Cortex of kidney (tissue), 1 donor: ENCODE measurements around the gene MED31.
"Not testable (repeated sequence)": the region's sequence is repeated elsewhere in the genome, so short reads cannot be mapped to it uniquely, and the experiment has no call there.

Source experiments
- DNase-seq: peaks from one replicate; lab custom pipeline; 2025; lab: John Stamatoyannopoulos, UW

MED31 gene

DNA sequence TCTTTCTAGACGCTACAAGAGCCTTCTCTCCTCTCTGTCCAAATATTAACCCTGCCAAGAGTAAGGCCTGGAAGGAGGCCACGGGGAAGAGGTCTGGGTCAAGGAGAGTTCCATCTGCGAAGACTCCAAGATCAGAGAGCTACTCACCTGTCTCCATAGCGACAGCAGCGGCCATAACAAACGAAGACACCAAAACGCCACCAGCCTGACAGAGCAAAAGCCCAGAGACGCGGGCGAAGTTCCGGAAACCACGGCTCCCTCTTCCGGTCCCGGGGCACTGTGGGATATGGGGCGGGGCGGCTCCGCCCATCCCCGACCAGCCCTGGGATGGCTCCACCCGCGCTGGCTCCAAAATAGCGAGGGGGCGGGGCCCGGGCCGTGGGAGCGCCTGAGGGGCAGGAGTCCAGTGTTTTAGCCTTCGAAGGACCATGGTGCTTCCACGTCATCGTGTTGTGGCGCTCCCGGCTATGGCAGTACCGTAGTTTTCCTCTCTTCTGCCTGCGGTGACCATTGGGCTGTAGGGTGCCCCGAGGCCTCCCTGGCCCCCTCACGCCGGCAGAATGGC is at the start of gene MED31, which contains the start of gene C17orf100:
MED31 (minus strand) TSS at position 252 of the 565 bp plus-strand sequence; CDS start at position 175, 77 bp downstream.
C17orf100 (plus strand) TSS at position 409 of the 565 bp plus-strand sequence; CDS start at position 561, 152 bp downstream.
- DNase-seq, result peak; percentile 71

DNA sequence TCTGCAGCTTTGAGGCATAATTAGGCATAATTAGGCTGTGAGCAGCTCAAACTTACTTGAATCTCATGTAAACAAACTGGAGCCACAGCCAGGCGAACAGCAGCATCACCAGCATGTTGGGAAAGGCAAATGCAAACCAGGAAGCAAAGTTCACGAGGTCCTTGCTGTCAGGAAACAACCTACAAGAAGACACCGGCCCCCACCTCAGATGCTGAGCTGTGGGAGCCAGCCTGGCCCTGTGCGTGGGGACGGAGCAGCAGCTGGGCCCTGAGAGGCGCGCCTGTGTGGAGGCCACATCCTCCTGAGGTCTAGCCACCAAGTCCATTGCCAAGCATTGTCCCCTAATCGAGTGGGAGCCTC is 49.5 kb upstream of the MED31 start:
- DNase-seq, result no peak

DNA sequence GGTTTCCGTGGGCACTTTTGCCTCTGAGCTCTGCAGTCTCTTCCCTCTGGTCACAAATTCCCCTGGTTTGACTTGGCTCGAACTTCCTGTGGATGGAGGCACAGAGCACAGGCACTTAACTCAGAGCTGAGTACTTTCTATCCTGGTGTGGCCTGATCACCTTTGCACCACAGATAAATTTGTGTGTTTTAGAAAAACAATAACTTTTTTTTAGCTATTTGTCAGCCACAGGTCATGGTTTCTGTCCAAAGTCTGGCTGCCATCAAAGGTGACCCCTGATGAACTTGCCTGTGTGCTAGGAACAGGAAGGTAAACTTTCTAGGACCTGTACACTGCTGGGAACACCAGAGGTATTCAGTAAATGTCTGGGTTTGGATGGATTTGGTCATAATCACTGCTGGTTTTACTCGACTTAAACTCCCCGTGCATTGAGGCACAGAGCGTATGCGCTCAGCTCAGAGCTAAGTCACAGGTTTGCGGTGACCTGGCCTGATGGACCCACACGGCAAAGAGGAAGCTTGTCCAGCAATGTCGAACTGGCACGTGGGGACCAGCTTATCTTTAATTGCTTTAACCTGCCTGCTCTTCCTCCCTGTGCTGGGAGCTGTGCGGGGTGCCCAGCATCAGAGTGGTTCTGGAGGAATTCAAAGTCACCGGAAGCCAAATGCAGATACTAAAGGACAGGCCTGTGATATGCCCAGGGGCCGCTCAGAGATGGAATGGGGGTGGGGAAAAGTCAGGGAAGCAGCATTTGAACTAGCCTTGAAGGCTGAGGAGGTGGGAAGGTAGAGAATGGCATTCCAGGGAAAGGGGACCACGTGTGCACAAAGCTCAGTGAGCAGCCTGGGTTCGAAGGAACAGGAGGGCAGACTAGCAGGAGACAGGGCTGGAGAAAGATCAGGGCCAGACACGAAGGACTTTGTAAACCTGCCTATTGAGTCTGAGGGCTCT is 48.9 kb upstream of the MED31 start:
- DNase-seq, result no peak

DNA sequence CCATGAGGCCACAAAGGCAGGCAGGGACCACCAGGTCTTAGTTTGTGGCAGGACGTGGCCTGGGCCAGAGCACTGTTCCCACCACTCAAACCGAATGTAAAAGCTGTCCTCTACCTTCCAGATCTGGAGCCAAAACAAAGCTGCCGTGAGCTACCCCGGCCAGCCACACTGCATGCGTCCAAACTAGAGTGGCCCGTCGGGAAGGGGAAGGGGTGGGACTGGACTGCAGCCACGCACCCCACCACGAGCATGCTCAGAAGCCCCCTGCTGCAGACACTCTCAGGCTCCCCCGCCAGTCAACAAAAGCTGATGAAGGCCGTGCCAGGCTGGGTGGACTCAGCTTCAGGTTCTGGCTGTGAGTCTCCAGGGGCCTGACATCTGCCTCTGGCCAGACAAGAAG is 46.6 kb upstream of the MED31 start:
- DNase-seq, result no peak

DNA sequence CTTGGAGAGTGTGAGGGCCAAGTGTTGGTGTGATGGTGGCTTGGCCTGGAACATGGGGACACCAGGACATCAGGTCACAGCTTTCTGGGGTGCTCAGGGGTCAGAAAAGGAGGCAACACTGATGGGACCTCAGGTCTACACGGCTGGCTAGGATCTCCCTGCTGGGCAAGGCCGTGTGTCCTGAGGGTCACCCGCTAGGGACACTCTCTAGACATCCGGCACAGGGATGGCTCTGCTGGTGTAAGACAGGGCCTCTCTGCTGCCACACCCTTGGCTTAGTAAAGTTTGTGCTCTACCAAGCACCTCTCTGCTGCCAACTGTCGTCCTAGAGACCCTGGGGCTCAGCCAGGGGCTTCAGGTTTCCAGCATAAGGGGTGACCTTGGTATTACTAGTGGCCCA is 45.5 kb upstream of the MED31 start:
- DNase-seq, result no peak

DNA sequence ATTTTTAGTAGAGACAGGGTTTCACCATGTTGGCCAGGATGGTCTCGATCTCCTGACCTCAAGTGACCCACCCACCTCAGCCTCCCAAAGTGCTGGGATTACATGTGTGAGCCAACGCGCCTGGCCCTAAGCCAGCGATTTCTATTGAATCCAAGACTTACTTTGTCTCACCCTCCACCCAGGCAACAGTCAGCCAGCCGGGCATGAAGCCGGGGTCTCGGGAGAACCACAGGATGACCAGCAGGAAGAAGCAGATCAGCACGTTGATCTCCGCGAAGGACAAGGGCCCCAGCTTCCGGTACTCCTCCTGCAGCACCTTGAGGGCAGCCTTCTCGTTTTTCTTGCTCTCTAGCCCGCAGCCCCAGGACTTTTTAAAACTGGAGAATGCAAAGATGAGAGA is 44.2 kb upstream of the MED31 start:
- DNase-seq, result no peak

DNA sequence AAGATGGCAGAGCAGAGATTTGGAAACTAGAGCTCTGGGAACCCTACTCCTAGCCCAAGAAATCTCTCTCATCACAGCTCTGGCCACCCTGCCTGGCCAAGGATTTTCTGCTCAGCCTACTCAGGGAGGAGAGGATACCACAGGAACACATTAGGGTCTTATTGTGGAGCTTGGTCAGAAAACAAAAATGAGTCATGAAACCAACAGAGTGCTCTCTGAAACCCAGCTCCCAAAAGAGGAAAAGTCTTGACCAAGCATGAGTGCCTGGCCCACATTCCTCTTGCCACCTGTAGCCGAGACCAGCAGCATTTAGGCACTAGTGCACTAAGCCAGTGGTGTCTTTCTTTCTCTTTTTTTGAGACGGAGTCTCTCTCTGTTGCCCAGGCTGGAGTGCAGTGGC is 43.6 kb upstream of the MED31 start:
- DNase-seq, result no peak

DNA sequence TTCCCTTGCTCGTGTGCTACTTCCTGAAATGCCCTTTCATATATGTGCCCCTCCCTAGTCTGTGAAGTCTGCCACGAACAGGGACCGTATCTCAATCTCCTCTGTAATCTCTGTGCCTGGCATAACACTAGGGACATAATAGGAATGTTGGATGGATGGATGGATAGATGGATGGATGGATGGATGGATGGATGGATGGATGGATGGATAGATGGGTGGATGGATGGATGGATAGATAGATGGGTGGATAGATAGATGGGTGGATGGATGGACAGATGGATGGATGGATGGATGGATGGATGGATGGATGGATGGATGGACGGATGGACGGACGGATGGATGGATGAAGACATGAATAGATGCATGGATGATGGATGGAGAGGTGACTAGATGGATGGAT is 40.6 kb upstream of the MED31 start:
- not testable (repeated sequence) for DNase-seq

DNA sequence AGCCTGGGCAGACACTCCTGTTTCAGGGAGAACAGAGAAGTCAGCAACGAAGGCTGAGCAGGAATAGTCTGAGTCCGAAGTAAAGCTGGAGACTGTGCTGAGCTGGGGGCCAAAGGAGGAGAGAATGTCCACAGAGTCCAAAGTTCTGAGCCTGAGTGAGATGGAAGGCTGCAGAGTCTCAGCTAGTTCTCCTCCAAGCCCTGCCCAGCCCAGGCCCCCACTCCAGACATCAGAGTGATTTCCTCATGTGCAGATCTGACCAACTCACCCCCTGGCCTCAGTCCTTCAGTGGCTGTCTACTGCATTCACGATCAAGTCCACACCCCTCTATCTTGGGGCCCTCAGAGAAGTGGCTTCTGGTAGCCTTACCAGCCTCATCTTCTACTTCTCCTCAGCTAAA is 40.1 kb upstream of the MED31 start:
- DNase-seq, result no peak

DNA sequence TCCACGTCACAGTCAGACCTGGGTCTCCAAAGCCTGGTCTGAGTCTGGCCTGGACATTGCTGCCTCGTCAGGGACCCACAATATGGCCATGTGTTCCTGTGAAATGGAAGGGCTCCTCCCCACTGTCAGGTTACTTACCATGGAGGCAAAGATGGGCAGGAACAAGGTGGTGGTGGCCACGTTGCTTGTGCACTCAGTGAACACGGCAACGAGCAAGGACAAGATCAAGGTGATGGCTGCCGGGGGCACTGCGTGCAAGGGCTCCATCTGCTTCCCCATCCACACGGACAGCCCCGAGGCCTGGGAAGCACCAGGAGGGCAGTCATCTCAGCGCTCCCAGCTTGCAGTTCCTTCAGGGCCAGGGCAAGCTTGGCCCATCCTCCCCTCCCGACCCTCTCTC is 39.2 kb upstream of the MED31 start:
- no peak for DNase-seq

DNA sequence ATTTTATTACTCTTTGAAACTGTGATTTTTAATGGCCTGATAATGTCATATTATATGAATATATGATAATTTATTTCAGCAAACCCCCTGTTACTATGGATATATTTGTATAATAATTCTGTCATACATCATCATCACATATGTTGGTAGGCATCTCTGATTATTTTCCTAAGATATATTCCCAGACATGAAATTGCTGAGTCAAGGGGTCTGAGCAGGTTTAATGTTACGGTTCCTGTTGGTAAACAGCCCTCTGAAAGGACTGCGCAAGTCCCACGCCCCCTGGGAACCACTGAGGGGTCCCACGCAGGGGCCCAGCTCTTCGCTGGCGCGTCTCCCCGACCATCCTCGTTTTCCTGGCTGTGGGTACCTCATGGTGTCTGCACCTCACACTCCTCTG is 37.5 kb upstream of the MED31 start:
- no peak for DNase-seq

DNA sequence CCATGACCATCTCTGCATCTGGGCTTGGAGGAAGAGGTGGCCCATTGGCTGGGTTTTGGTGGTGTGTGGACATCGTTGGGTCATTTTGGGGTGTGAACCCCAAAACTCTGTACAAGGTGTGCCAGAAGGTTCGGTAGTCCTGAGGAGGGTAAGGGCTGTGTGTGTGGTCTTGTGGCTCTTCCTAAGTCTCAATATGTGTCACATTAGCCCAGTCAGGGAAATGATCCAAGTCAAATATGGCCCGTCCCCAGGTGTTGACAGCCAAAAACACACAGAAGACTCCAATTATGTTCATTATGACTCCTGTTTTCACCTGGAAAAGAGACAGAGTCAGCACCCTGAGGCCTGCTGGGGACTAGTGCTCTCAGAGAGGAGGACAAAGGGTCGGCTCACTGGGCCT is 34.6 kb upstream of the MED31 start:
- DNase-seq, result no peak

DNA sequence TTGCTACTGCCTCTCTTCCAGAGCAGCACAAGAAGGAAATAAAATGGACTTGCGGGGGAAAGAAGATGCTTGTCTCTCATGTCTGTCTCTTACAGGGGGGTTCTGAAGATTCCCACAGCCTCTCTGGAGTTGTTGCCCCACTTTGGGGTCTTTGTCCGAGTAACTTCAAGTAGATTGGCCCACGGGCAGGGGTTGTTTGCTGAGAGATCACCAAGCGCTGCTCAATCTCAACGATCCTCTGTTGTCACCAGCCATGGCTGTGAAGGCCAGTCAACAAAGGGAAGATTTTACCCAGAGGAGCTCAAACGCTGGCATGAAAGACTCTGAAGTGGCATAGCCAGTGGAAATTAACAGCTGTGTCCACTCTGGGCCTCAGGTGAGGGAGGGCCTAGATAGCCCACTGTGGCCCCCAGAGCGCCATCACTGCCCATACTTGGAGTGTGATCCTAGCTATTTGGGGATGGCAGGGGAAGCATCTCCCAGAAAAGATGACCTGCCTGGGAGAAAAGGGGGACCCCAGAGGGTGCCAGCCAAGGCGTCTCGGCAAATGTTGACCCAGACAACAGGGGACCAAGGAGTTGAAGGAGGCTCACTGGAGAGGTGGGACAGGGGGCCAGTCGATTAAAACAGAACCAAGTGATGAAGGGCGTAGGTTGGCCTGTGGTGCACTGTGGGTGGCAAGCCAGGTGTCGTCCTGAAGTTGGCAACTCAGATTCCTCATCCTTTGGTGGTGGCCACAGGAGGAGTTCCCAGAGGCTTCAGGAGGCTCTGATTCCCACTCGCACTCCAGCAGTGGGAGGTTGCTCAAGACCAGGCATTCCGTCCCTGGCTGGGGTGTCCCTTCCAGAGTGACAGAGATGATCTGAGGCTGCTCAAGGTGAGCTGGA is 33.7 kb upstream of the MED31 start:
- DNase-seq, result no peak

DNA sequence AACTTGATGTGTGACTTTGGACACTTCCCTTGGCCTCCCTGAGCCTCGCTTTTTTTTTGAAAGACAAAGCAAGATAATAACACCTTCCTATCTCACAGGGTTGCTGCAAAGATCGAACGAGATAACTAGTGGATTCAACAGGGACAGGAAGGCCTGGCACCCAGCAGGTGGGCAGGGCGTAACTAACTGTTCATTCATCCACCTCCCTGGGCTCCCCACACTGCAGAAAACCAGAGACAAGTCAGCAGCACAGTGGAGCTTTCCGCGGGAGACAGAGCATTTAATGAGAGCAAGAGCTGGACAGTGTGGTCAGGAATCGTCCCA is 33.0 kb upstream of the MED31 start:
- no peak for DNase-seq

DNA sequence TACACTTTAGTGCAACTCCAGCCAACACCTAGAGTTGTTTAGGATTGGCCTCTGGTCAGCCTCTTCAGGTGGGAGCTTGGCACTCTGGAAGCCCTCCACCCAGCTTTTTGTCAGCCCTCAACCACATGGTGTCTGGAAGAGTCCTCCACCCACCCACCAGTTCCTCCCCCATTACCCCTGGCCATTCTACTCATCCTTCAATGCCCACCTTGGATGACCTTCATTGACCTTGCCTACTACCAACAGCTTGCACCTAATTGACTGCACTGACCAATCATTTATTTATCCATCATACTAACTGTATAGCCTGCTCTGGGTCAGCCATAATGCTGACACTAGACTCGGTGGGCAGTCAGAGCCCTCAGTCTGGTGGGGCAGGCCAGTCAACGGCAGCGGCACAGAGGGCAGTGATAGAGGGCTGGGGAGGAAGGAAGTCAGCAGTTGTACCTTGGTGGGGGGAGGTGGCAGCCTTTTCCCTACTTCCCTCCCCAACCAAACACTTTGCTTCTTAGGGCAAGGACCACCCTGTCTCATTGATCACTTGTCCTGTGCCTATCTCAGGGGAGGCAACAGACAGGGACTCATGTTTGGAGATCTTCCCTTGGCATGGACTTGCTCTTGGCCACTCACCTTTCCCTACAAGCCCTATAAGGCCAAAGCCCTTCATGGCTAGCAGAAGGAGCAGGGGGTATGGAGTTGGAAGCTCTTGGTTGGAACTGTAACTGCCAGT is 32.5 kb upstream of the MED31 start:
- DNase-seq, result no peak

DNA sequence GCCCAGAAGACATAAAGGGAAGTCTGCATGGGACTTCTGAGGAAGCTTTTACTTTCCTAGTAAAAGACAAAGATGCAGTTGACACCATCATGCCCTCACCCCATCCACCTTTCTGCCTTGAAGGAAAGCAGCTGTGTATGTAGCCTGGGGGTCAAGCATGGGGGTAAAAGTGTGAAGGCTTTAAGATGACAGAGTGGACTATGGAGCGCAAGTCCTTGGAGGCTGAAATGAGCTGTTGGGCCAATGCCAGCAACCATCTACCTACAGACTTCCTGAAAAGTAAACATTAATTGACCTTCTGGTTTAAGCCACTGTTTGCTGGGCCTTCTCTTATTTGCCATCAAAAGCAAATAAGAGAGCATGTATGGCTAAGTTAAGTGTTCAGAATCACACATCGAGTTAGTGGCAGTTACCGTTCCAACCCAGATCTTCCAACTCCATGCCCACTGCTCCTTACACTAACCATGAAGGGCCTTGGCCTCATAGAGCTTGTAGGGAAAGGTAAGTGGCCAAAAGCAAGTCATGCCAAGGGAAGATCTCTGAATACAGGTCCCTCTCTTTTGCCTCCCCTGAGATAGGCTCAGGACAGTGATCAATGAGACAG is 31.8 kb upstream of the MED31 start:
- no peak for DNase-seq

DNA sequence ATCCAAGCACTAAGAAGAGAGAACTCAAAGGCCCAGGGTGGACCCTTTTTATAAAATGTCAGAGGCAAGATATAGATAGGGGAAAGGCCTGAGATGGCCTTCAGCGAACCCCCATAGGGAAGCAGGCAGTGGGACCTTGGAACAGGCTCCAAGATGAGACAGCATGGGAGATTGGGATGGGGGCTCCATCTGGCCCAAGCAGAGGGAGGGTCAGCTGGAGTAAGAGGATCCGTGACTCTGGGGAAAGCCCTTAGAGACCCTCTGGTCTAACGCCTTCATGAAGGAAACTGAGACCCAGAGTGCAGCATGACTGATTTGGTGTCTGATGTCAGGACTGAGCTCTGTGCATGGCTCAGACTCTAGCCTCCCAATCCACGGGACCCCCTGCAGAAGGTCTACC is 30.9 kb upstream of the MED31 start:
- DNase-seq, result no peak

DNA sequence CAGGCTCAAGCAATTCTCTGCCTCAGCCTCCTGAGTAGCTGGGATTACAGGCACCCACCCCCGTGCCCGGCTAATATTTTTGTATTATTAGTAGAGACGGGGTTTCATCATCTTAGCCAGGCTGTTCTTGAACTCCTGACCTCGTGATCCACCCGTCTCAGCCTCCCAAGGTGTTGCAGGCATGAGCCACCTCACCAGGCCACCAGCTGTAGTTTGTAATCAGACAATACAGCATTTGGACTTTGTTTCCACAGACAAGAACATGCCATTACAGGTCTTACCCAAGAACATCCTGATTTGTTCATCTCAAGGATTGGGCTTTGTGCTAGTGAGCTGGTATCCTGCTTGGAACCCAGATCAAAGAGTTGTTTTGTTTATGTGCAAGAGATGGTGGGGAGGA is 30.3 kb upstream of the MED31 start:
- no peak for DNase-seq

DNA sequence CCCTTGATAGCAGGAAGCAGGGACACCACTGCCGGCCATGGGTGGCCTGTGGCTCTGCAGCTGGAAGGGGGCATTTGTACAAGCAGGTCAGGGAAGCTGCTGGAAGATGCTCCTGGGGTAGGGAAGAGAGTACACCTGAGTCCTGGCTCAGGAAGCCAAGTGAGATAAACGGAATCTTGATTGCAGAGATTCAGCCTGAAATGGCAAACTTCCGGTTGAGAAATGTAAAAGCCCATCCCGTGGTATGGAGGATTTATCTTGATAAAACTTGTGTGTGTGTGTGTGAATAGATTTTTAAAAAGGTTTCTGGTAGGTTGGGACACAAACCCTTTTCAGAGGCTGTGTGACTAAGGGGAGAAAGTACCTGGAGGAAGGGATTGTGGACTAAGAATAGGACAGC is 29.8 kb upstream of the MED31 start:
- no peak for DNase-seq

DNA sequence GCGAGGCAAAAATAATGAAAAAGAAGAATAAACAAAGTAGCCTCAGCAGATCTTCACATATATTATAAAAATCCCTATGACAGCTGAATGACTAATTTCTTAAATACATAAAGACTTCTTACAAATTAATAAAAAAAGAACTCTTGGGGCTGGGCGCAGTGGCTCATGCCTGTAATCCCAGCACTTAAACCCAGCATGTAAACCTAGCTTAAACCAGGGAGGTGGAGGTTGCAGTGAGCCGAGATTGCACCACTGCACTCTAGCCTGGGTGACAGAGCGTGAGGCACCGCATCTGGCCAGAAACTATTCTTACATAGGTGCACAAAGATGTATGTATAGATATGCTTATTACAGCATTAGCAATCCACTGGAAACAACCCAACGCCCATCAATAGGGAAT is 27.8 kb upstream of the MED31 start:
- DNase-seq, result no peak

DNA sequence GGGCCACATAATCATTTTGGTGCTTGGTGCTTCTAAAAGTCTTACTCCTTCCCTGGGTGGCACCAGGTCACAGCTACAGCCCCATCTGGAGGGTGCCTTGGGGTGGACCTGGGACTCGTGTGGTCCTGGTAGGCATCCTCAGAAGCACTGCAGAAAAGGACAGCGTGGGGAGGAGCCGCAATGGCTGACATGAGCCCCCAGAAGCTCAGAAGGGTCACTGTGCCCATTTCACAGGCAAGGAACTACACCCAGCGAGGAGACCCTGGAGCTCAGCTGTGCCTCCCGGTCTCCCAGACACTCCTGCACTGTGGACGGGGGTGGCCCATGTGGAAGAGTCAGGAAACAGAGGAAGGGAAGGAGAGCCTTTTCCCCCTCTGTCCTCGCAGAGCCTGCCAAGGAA is 26.5 kb upstream of the MED31 start:
- DNase-seq, result no peak
